H1 (cell line): ENCODE measurements around the gene ACP4. TPM values are rescaled to one million over a fixed set of nuclear protein-coding genes. Genes with fewer than 3 reads are reported as not detected.
A peak's percentile ranks its signal among the peaks of the same experiment; 100 is the strongest.

Experiments
- CTCF ChIA-PET: fragments of 300-600 bp; sonication (Branson Sonifier 250); formaldehyde crosslinking; loops from one replicate; lab custom pipeline; 2021; ENCODE audit not compliant: partially characterized antibody; lab: Charles Lee
- POLR2A ChIA-PET: fragments of 300-600 bp; sonication (Branson Sonifier 250); formaldehyde crosslinking; loops from one replicate; lab custom pipeline; 2021; ENCODE audit warnings: inconsistent platforms; ENCODE audit not compliant: partially characterized antibody; lab: Charles Lee
- DNase-seq, 2 experiments: peaks; one replicate each; pipeline versions ENCODE4 v3.0.0 to v3.0.0-alpha.2; 2010 to 2022; ENCODE audit warnings: low spot score in 2 of 2, low read depth in 1 of 2, mixed read lengths in 1 of 2
- FAIRE-seq: peaks from 2 replicates; lab custom pipeline; 2011; peaks lifted over from hg19 to GRCh38; lab: Jason Lieb, UNC
- H2AFZ ChIP-seq: 2 replicates; pipeline ENCODE4 v1.8.1; 2012; ENCODE audit warnings: low read length, inconsistent platforms
- H2AK5ac ChIP-seq: 2 replicates; pipeline ENCODE4 v1.6.1; 2013; ENCODE audit warnings: low read depth, low read length
- H2BK120ac ChIP-seq: replicated peaks from 2 replicates; pipeline ENCODE3; 2013; ENCODE audit warnings: low read depth, low read length, inconsistent platforms
- H2BK12ac ChIP-seq: 2 replicates; pipeline ENCODE4 v1.6.1; 2013; ENCODE audit warnings: low read depth, low read length
- H2BK15ac ChIP-seq: 2 replicates; pipeline ENCODE4 v1.6.1; 2013; ENCODE audit warnings: low read length
- H2BK20ac ChIP-seq: 2 replicates; pipeline ENCODE4 v1.6.1; 2013; ENCODE audit warnings: low read length
- H2BK5ac ChIP-seq: 2 replicates; pipeline ENCODE4 v1.6.1; 2013; ENCODE audit warnings: low read depth, low read length
- H3K14ac ChIP-seq: 2 replicates; pipeline ENCODE4 v1.6.1; 2013; ENCODE audit warnings: inconsistent platforms; ENCODE audit not compliant: insufficient read length
- H3K18ac ChIP-seq: 2 replicates; pipeline ENCODE4 v1.6.1; 2013; ENCODE audit warnings: low read length; ENCODE audit errors: extremely low read depth
- H3K23ac ChIP-seq: 2 replicates; pipeline ENCODE4 v1.6.1; 2013; ENCODE audit warnings: inconsistent platforms; ENCODE audit not compliant: insufficient read length
- H3K23me2 ChIP-seq: 2 replicates; pipeline ENCODE4 v1.6.1; 2013; ENCODE audit warnings: low read depth, low read length
- H3K27ac ChIP-seq: 2 replicates; pipeline ENCODE4 v1.6.1; 2011; ENCODE audit warnings: low read depth, low read length, inconsistent platforms
- H3K27me3 ChIP-seq, 4 experiments: replicated peaks in 1 of 4; 1 replicate in 1 of 4; 2 replicates in 3 of 4; pipeline versions ENCODE4 v1.6.1 to v1.8.1; 2011 to 2013; ENCODE audit warnings: low read length in 3 of 4, mild to moderate bottlenecking in 3 of 4, inconsistent platforms in 2 of 4, mixed read lengths in 2 of 4, moderate library complexity in 1 of 4; ENCODE audit not compliant: control insufficient read depth in 3 of 4, insufficient read depth in 3 of 4; ENCODE audit errors: extremely low read depth in 1 of 4
- H3K36me3 ChIP-seq, 4 experiments: 2 replicates each; pipeline versions ENCODE4 v1.6.1 to v1.8.1; 2011 to 2013; ENCODE audit warnings: mild to moderate bottlenecking in 4 of 4, low read length in 3 of 4, moderate library complexity in 2 of 4, control low read depth in 1 of 4, inconsistent platforms in 1 of 4; ENCODE audit not compliant: insufficient read depth in 4 of 4, control insufficient read depth in 2 of 4
- H3K4ac ChIP-seq: replicated peaks from 2 replicates; pipeline ENCODE3; 2013; ENCODE audit warnings: low read length, low read depth, mixed read lengths, inconsistent platforms; ENCODE audit not compliant: insufficient read length
- H3K4me1 ChIP-seq, 4 experiments: replicated peaks in 1 of 4; 1 replicate in 1 of 4; 2 replicates in 3 of 4; pipeline versions ENCODE4 v1.6.1 to v1.8.1; 2011 to 2013; ENCODE audit warnings: low read length in 3 of 4, inconsistent platforms in 2 of 4, mixed read lengths in 1 of 4; ENCODE audit not compliant: insufficient read depth in 4 of 4, control insufficient read depth in 3 of 4
- H3K4me2 ChIP-seq, 2 experiments: 2 replicates each; pipeline versions ENCODE4 v1.6.1 to v1.8.1; 2011 to 2013; ENCODE audit warnings: low read depth in 2 of 2, low read length in 2 of 2, control low read depth in 1 of 2, inconsistent platforms in 1 of 2, mild to moderate bottlenecking in 1 of 2; ENCODE audit not compliant: insufficient read depth in 1 of 2
- H3K4me3 ChIP-seq, 4 experiments: fragments of 200-600, 300-600 bp in 1 of 4; sonication (generic), shearing (Covaris generic), sonication (Bioruptor Twin) in 1 of 4; 2 replicates each; pipeline versions ENCODE4 v1.5.1 to v1.8.1; 2011 to 2016; ENCODE audit warnings: low read length in 4 of 4, low read depth in 3 of 4, control low read depth in 2 of 4, inconsistent platforms in 2 of 4, mild to moderate bottlenecking in 2 of 4, mixed read lengths in 1 of 4, moderate library complexity in 1 of 4; ENCODE audit not compliant: insufficient read depth in 2 of 4; ENCODE audit errors: extremely low read depth in 1 of 4
- H3K56ac ChIP-seq: replicated peaks from 2 replicates; pipeline ENCODE3; 2013; ENCODE audit warnings: low read depth, mild to moderate bottlenecking, mixed read lengths, low read length, inconsistent platforms; ENCODE audit not compliant: insufficient read length
- H3K79me1 ChIP-seq: 2 replicates; pipeline ENCODE4 v1.6.1; 2013; ENCODE audit warnings: low read depth, low read length, control low read depth
- H3K79me2 ChIP-seq, 2 experiments: 2 replicates each; pipeline versions ENCODE4 v1.6.1 to v1.8.1; 2012 to 2013; ENCODE audit warnings: low read length in 2 of 2, mild to moderate bottlenecking in 2 of 2, inconsistent platforms in 1 of 2; ENCODE audit not compliant: insufficient read depth in 2 of 2, control insufficient read depth in 1 of 2
- H3K9ac ChIP-seq, 4 experiments: replicated peaks in 1 of 4; 1 replicate in 1 of 4; 2 replicates in 3 of 4; pipeline versions ENCODE4 v1.6.1 to v1.8.1; 2011 to 2013; ENCODE audit warnings: low read depth in 3 of 4, low read length in 3 of 4, control low read depth in 2 of 4, mild to moderate bottlenecking in 2 of 4, moderate library complexity in 2 of 4, inconsistent platforms in 1 of 4; ENCODE audit errors: extremely low read depth in 1 of 4
- H3K9me3 ChIP-seq, 2 experiments: 2 replicates each; pipeline versions ENCODE4 v1.6.1 to v1.8.1; 2012 to 2013; ENCODE audit warnings: mild to moderate bottlenecking in 2 of 2, moderate library complexity in 2 of 2, control low read depth in 1 of 2, inconsistent platforms in 1 of 2, low read depth in 1 of 2, low read length in 1 of 2, mixed read lengths in 1 of 2; ENCODE audit not compliant: insufficient read depth in 2 of 2
- H4K20me1 ChIP-seq, 2 experiments: replicated peaks in 1 of 2; 2 replicates each; pipeline versions ENCODE3 to v1.8.1; 2011 to 2013; ENCODE audit warnings: inconsistent platforms in 2 of 2, low read length in 2 of 2, mild to moderate bottlenecking in 1 of 2; ENCODE audit not compliant: insufficient read depth in 2 of 2, control insufficient read depth in 1 of 2
- H4K5ac ChIP-seq: 2 replicates; pipeline ENCODE4 v1.6.1; 2013; ENCODE audit warnings: low read length, low read depth, mixed read lengths, inconsistent platforms; ENCODE audit not compliant: insufficient read length
- H4K8ac ChIP-seq: 2 replicates; pipeline ENCODE4 v1.8.0; 2013; ENCODE audit warnings: mild to moderate bottlenecking, moderate library complexity, low read length, inconsistent platforms; ENCODE audit not compliant: insufficient read depth; ENCODE audit errors: extremely low read depth
- H4K91ac ChIP-seq: replicated peaks from 2 replicates; pipeline ENCODE3; 2013; ENCODE audit warnings: low read length, mixed read lengths, inconsistent platforms; ENCODE audit not compliant: insufficient read length
- POLR2A ChIP-seq, 2 experiments: IDR thresholded peaks; 1 replicate in 1 of 2; 2 replicates in 1 of 2; pipeline ENCODE4 v1.6.1; 2011; ENCODE audit warnings: low read depth in 2 of 2, low read length in 2 of 2, mild to moderate bottlenecking in 2 of 2; ENCODE audit errors: control extremely low read depth in 1 of 2
- TBP ChIP-seq: IDR thresholded peaks from 2 replicates; pipeline ENCODE4 v1.6.1; 2011; ENCODE audit warnings: low read depth, low read length, improper control_type of control experiment
- WGBS, 2 experiments: shearing (Covaris generic) in 1 of 2; methylation state at CpG; one replicate each; pipeline versions ENCODE4 v1.1.6 to v1.1.7; 2013 to 2015; ENCODE audit warnings: low lambda C conversion rate in 2 of 2, mixed read lengths in 2 of 2, inconsistent platforms in 1 of 2, low coverage in 1 of 2, missing lambda C conversion rate in 1 of 2; ENCODE audit not compliant: insufficient replicate concordance in 2 of 2, insufficient coverage in 1 of 2, insufficient read length in 1 of 2; ENCODE audit errors: extremely low coverage in 1 of 2, missing lambda C conversion rate in 1 of 2; 5-methylcytosine and 5-hydroxymethylcytosine counted together
- polyA plus RNA-seq, 7 experiments: library from polyadenylated mRNA; depleted of rRNA in 3 of 7; stranded (reverse) in 5 of 7; unstranded in 2 of 7; fragments of >200 nt in 5 of 7; fragments of 200-250 nt in 2 of 7; gene quantifications; 1 replicate in 5 of 7; 2 replicates in 1 of 7; 4 replicates in 1 of 7; pipeline versions ENCODE4 v1.2.1 to v1.2.3, GENCODE V29; 2011 to 2013; ENCODE audit warnings: missing spikeins in 2 of 7, mixed read lengths in 2 of 7
- total RNA-seq: library from RNA; stranded (reverse); fragmentation: NEBNext Ultra II Directional; extraction: Animal tissue kit (Norgen Biotek cat#: 25700); gene quantifications from 2 replicates; pipeline ENCODE4 v1.2.1, GENCODE V29; 2021

ACP4 gene
- total and polyA plus RNA-seq, 2 of the 8 experiments (the other 6 are each of a cell fraction or from before 2014, with no cell fraction given) = not detected

- H3K79me1 ChIP-seq = peaks cover 14% of the 10 kb centered on the region
- no peak overlapping the region for H3K14ac ChIP-seq
- H3K4ac ChIP-seq = no peak overlapping the region
- peaks cover 20 to 40% of the 10 kb centered on the region in 2 experiments for H3K79me2 ChIP-seq
- no peak overlapping the region for H4K8ac ChIP-seq
- H3K27ac ChIP-seq = no peak overlapping the region
- no peak overlapping the region for H2BK15ac ChIP-seq
- H3K27me3 ChIP-seq = no peaks in the 10 kb centered on the region
- ChIA-PET CTCF (interaction anchor here (0.6 to 1.4 kb wide), 4 partner anchors 47 to 767 kb away, joined by 3 to 6 read pairs (median 4); no protein-coding TSS in a partner anchor), POLR2A (interaction anchor here (0.8 to 15.0 kb wide), 11 partner anchors 7 to 124 kb away, joined by 3 to 275 read pairs (median 24); partner anchors contain the start of genes ACP4, CLEC11A, KLK1 and SHANK1)
- no peaks in the 10 kb centered on the region for H3K9me3 ChIP-seq
- peaks cover 6% of the 10 kb centered on the region for H3K23me2 ChIP-seq
- H4K91ac ChIP-seq = no peak overlapping the region
- H3K4me1 ChIP-seq = peaks cover 0 to 21% (median 8%) of the 10 kb centered on the region in 4 experiments; a peak in 5 of 7 replicates
- H2AFZ ChIP-seq = no peak overlapping the region
- H2BK5ac ChIP-seq = no peak overlapping the region
- no peak for FAIRE-seq
- no peak for DNase-seq
- WGBS, 2 experiments = 94% methylated on average over 19 of the region's 21 CpGs; no CpG with 5 or more reads in 1 of the 2 experiments
- H3K23ac ChIP-seq = no peak overlapping the region
- H3K4me3 ChIP-seq = no peak overlapping the region
- H3K4me2 ChIP-seq = no peak overlapping the region
- no peak overlapping the region for H2AK5ac ChIP-seq
- H3K9ac ChIP-seq = no peak overlapping the region
- no peak overlapping the region for H3K18ac ChIP-seq
- H2BK120ac ChIP-seq = no peak overlapping the region
- H3K36me3 ChIP-seq = peaks cover 32 to 62% (median 50%) of the 10 kb centered on the region in 4 experiments; a peak in 7 of 8 replicates
- H2BK12ac ChIP-seq = no peak overlapping the region
- H4K5ac ChIP-seq = no peak overlapping the region
- H4K20me1 ChIP-seq = peaks cover 55 to 58% of the 10 kb centered on the region in 2 experiments
- H2BK20ac ChIP-seq = no peak overlapping the region
- TF ChIP-seq POLR2A (IDR thresholded peaks at IDR 0.05; ENCODE audit: control extremely low read depth in 1 of 2, low read depth in 2 of 2, low read length in 2 of 2) (peak; percentile 63 to 71; a peak in 2 of 3 replicates), TBP (no peak)
- no peak overlapping the region for H3K56ac ChIP-seq
Measured at GRCh38 chr19:50798659-50799546, 8.7 kb downstream of the ACP4 start.
